Lower lobe of right lung (tissue), 2 donors: Measurements from ENCODE around the gene SEMA7A. TPM values are rescaled to one million over a fixed set of nuclear protein-coding genes. Genes with fewer than 3 reads are reported as not detected.
A peak's percentile ranks its signal among the peaks of the same experiment; 100 is the strongest.

Experiments used
- ATAC-seq, 2 donors: fragments of 200-7000 bp; cut with Tn5 transposase; one replicate each; pipeline ENCODE4 v1.9.1; 2020 to 2022; ENCODE audit warnings: mild to moderate bottlenecking in 2 of 2, moderate library complexity in 2 of 2
- DNase-seq: peaks from one replicate; pipeline ENCODE4 v3.0.0-alpha.2; 2020
- H3K27ac ChIP-seq: fragments of 200-600 bp; one replicate; pipeline ENCODE4 v1.8.0; 2022
- H3K27me3 ChIP-seq: fragments of 200-600 bp; one replicate; pipeline ENCODE4 v1.8.0; 2022; ENCODE audit warnings: low read depth
- H3K36me3 ChIP-seq: fragments of 200-600 bp; one replicate; pipeline ENCODE4 v1.8.0; 2022; ENCODE audit warnings: mild to moderate bottlenecking
- H3K4me1 ChIP-seq: fragments of 200-600 bp; one replicate; pipeline ENCODE4 v1.8.0; 2022
- H3K4me3 ChIP-seq: fragments of 200-600 bp; one replicate; pipeline ENCODE4 v1.8.0; 2022; ENCODE audit warnings: mild to moderate bottlenecking
- H3K9me3 ChIP-seq: fragments of 200-600 bp; one replicate; pipeline ENCODE4 v1.8.0; 2022
- CTCF ChIP-seq: fragments of 200-600 bp; IDR thresholded peaks from one replicate; pipeline ENCODE4 v1.8.0; 2022; ENCODE audit warnings: antibody characterized with exemption, mild to moderate bottlenecking
- intact Hi-C: fragments of 100-400 bp; cut with DNase I; formaldehyde crosslinking; loops from one replicate; pipeline ENCODE4 v1.11.0; 2022
- total RNA-seq: library from RNA; stranded (reverse); fragmentation: NEBNext Ultra II Directional; extraction: Animal tissue kit (Norgen Biotek cat#: 25700); gene quantifications from one replicate; pipeline ENCODE4 v1.2.1, GENCODE V29; 2021
- donor health status: DM: no; HTN: yes; CAD: no; lungs with severe emphysema.

SEMA7A gene
- total RNA-seq, 1 donor from 2014 or later: 4.6 TPM

- Histone ChIP-seq H3K4me1 (no peaks in the 10 kb centered on the region), H3K27me3 (no peaks in the 10 kb centered on the region), H3K9me3 (no peaks in the 10 kb centered on the region), H3K36me3 (peaks cover 17% of the 10 kb centered on the region), H3K27ac (no peak overlapping the region), H3K4me3 (no peak overlapping the region)
- no peak for ATAC-seq
- intact Hi-C loops: no loop called here
- DNase-seq: no peak
- TF ChIP-seq CTCF: no peak
Observed at GRCh38 chr15:74441248-74441941, 7.6 kb upstream of the SEMA7A start.

- ATAC-seq: peak; percentile 73 to 79
- Histone ChIP-seq H3K4me3 (no peak overlapping the region), H3K27ac (no peak overlapping the region), H3K27me3 (no peaks in the 10 kb centered on the region), H3K9me3 (no peaks in the 10 kb centered on the region), H3K4me1 (peaks cover 10% of the 10 kb centered on the region), H3K36me3 (no peaks in the 10 kb centered on the region)
- DNase-seq: peak; percentile 78
- TF ChIP-seq CTCF: peak; percentile 89
- intact Hi-C loops: loop anchor here (5.0 kb wide), 1 partner anchor 57 kb away; no protein-coding TSS in a partner anchor
Observed at GRCh38 chr15:74438721-74439316, 5.1 kb upstream of the SEMA7A start.

GRCh38 chr15:74438206-74438605, 4.4 kb upstream of the SEMA7A start:
- H3K9me3 ChIP-seq: no peaks in the 10 kb centered on the region
- H3K4me1 ChIP-seq: peaks cover 10% of the 10 kb centered on the region
- intact Hi-C loops: loop anchor here (5.0 kb wide), 1 partner anchor 56 kb away; no protein-coding TSS in a partner anchor
- H3K27ac ChIP-seq: no peak overlapping the region
- no peaks in the 10 kb centered on the region for H3K36me3 ChIP-seq
- no peak for ATAC-seq
- no peak for TF ChIP-seq CTCF
- no peak overlapping the region for H3K4me3 ChIP-seq
- peaks cover under 1% of the 10 kb centered on the region for H3K27me3 ChIP-seq
- DNase-seq: no peak

GRCh38 chr15:74434263-74435136, 742 bp upstream of the SEMA7A start:
- Histone ChIP-seq H3K9me3 (no peaks in the 10 kb centered on the region), H3K27ac (peak overlapping the region; percentile 76), H3K4me1 (peaks cover 20% of the 10 kb centered on the region), H3K27me3 (peaks cover 12% of the 10 kb centered on the region), H3K36me3 (no peaks in the 10 kb centered on the region), H3K4me3 (peak overlapping the region; percentile 87)
- peak in 1 of 2 donors; percentile 3 for ATAC-seq
- intact Hi-C loops: loop anchor here (5.0 kb wide), 1 partner anchor 52 kb away; no protein-coding TSS in a partner anchor
- peak; percentile 46 for DNase-seq
- TF ChIP-seq CTCF: no peak

- peaks cover 31% of the 10 kb centered on the region for H3K4me1 ChIP-seq
- intact Hi-C loops: no loop called here
- peaks cover 12% of the 10 kb centered on the region for H3K27me3 ChIP-seq
- H3K36me3 ChIP-seq: no peaks in the 10 kb centered on the region
- ATAC-seq (no peak), DNase-seq (no peak)
- H3K27ac ChIP-seq: peak overlapping the region; percentile 76
- no peaks in the 10 kb centered on the region for H3K9me3 ChIP-seq
- peak overlapping the region; percentile 87 for H3K4me3 ChIP-seq
- TF ChIP-seq CTCF: no peak
Observed at GRCh38 chr15:74432968-74433591, 678 bp downstream of the SEMA7A start.
